HepG2 (cell line): ENCODE results near the gene SRBD1. TPM values are rescaled to one million over a fixed set of nuclear protein-coding genes. Genes with fewer than 3 reads are reported as not detected.

Experiments used
- ATAC-seq: fragments of 200-7000 bp; cut with Tn5 transposase; 3 replicates; pipeline ENCODE4 v1.9.1; 2020; ENCODE audit warnings: mild to moderate bottlenecking, moderate library complexity
- BruUV-seq: library from RNA; stranded (reverse); fragments of 400-500 nt; replicated peaks from 2 replicates; lab custom pipeline; 2021; lab: Mats Ljungman, UMichigan
- CTCF ChIA-PET: fragments of 300-600 bp; formaldehyde crosslinking; extraction: SDS; loops from one replicate; lab custom pipeline; 2021; ENCODE audit warnings: low total read pairs, inconsistent platforms, low intra/inter-chr PET ratio; lab: Yijun Ruan, JAX
- POLR2A ChIA-PET: fragments of 350-600 bp; sonication (Branson Sonifier 250); formaldehyde crosslinking; loops from one replicate; lab custom pipeline; 2020; ENCODE audit warnings: antibody characterized with exemption, inconsistent platforms; lab: Yijun Ruan, JAX
- DNase-seq: peaks from one replicate; pipeline ENCODE4 v3.0.0-alpha.2; 2015; ENCODE audit warnings: low spot score
- FAIRE-seq: peaks from 3 replicates; lab custom pipeline; 2011; peaks lifted over from hg19 to GRCh38; lab: Jason Lieb, UNC
- H2AFZ ChIP-seq: one replicate; pipeline ENCODE4 v1.6.1; 2011; ENCODE audit warnings: low read length, inconsistent platforms
- H3K27ac ChIP-seq: fragments of 300-600 bp; 3 replicates; pipeline ENCODE4 v1.8.0; 2011; ENCODE audit warnings: mixed run types, mild to moderate bottlenecking, mixed read lengths, low read length, inconsistent platforms; ENCODE audit not compliant: insufficient read depth; ENCODE audit errors: extremely low read length
- H3K27me3 ChIP-seq, 2 experiments: fragments of 200-600 bp in 1 of 2; 2 replicates in 1 of 2; 3 replicates in 1 of 2; pipeline versions ENCODE4 v1.6.0 to v1.8.0; 2011; ENCODE audit warnings: low read length in 2 of 2, mild to moderate bottlenecking in 2 of 2, moderate library complexity in 2 of 2, inconsistent platforms in 1 of 2; ENCODE audit not compliant: insufficient read depth in 2 of 2, control insufficient read depth in 1 of 2
- H3K36me3 ChIP-seq, 2 experiments: fragments of 200-600 bp in 1 of 2; replicated peaks in 1 of 2; 2 replicates in 1 of 2; 3 replicates in 1 of 2; pipeline versions ENCODE4 v1.5.1 to v1.8.0; 2011; ENCODE audit warnings: low read length in 2 of 2, inconsistent platforms in 1 of 2; ENCODE audit not compliant: insufficient read depth in 2 of 2, control insufficient read depth in 1 of 2
- H3K4me1 ChIP-seq: 2 replicates; pipeline ENCODE4 v1.5.1; 2012; ENCODE audit warnings: low read length, inconsistent platforms; ENCODE audit not compliant: insufficient read depth
- H3K4me2 ChIP-seq: 2 replicates; pipeline ENCODE4 v1.6.0; 2011; ENCODE audit warnings: low read depth, low read length, inconsistent platforms
- H3K4me3 ChIP-seq, 3 experiments: fragments of 200-600 bp in 1 of 3; sonication (generic), shearing (Covaris generic) in 1 of 3; replicated peaks in 1 of 3; 2 replicates each; pipeline ENCODE4 v1.5.1; 2011 to 2016; ENCODE audit warnings: low read length in 3 of 3, inconsistent platforms in 2 of 3, low read depth in 2 of 3, mild to moderate bottlenecking in 2 of 3, control low read depth in 1 of 3, mixed read lengths in 1 of 3; ENCODE audit not compliant: insufficient read depth in 1 of 3
- H3K79me2 ChIP-seq: one replicate; pipeline ENCODE4 v1.6.1; 2011; ENCODE audit warnings: low read length, inconsistent platforms; ENCODE audit not compliant: insufficient read depth
- H3K9ac ChIP-seq: 2 replicates; pipeline ENCODE4 v1.6.0; 2011; ENCODE audit warnings: mild to moderate bottlenecking, low read depth, low read length, inconsistent platforms; ENCODE audit not compliant: insufficient read depth
- H3K9me3 ChIP-seq: 2 replicates; pipeline ENCODE4 v1.5.1; 2012; ENCODE audit warnings: mild to moderate bottlenecking, low read length
- H4K20me1 ChIP-seq: 2 replicates; pipeline ENCODE4 v1.6.0; 2011; ENCODE audit warnings: inconsistent platforms, mild to moderate bottlenecking, low read length, moderate library complexity; ENCODE audit not compliant: insufficient read depth
- FIP1L1 ChIP-seq: fragments of 200-400 bp; formaldehyde crosslinking; IDR thresholded peaks from 2 replicates; pipeline ENCODE4 v1.6.1; 2018; ENCODE audit warnings: low read depth, mild to moderate bottlenecking, low read length, moderate library complexity, borderline replicate concordance; ENCODE audit not compliant: insufficient read depth
- HOMEZ ChIP-seq: IDR thresholded peaks from 2 replicates; pipeline ENCODE4 v1.6.1; 2016; ENCODE audit warnings: low read depth
- KLF15 ChIP-seq: sonication (generic); formaldehyde crosslinking; IDR thresholded peaks from 2 replicates; pipeline ENCODE4 v1.8.1; 2023; ENCODE audit warnings: borderline replicate concordance, mild to moderate bottlenecking, inconsistent platforms, missing genetic modification reagents, mixed read lengths
- MIER2 ChIP-seq: IDR thresholded peaks from 2 replicates; pipeline ENCODE4 v1.6.1; 2016; ENCODE audit warnings: missing biosample characterization, missing genetic modification reagents
- POLR2AphosphoS2 ChIP-seq: IDR thresholded peaks from 2 replicates; pipeline ENCODE4 v1.6.1; 2011; ENCODE audit warnings: low read depth, low read length, improper control_type of control experiment
- SP1 ChIP-seq, 2 experiments: fragments of 450-650 bp in 1 of 2; sonication (generic) in 1 of 2; formaldehyde crosslinking in 1 of 2; IDR thresholded peaks; 2 replicates each; pipeline versions ENCODE4 v1.4.0 to v1.6.1; 2016 to 2020; ENCODE audit warnings: missing genetic modification reagents in 1 of 2
- STAT6 ChIP-seq: sonication (generic); formaldehyde crosslinking; IDR thresholded peaks from 2 replicates; pipeline ENCODE4 v1.4.0; 2020; ENCODE audit warnings: missing genetic modification reagents, mild to moderate bottlenecking, borderline replicate concordance
- TP53 ChIP-seq: sonication (generic); formaldehyde crosslinking; conservative IDR thresholded peaks from 2 replicates; pipeline ENCODE4 v1.4.0; 2020; ENCODE audit warnings: missing genetic modification reagents
- ZHX1 ChIP-seq: sonication (generic); formaldehyde crosslinking; IDR thresholded peaks from 2 replicates; pipeline ENCODE4 v1.8.1; 2022; ENCODE audit warnings: low read depth, mild to moderate bottlenecking, missing genetic modification reagents
- ZMAT3 ChIP-seq: sonication (generic); formaldehyde crosslinking; conservative IDR thresholded peaks from 2 replicates; pipeline ENCODE4 v1.7.0; 2021; ENCODE audit warnings: missing genetic modification reagents
- ZNF33A ChIP-seq: sonication (generic); formaldehyde crosslinking; IDR thresholded peaks from 2 replicates; pipeline ENCODE4 v1.5.1; 2020; ENCODE audit warnings: missing genetic modification reagents, mild to moderate bottlenecking, moderate library complexity, borderline replicate concordance
- ZNF367 ChIP-seq: sonication (generic); formaldehyde crosslinking; IDR thresholded peaks from 2 replicates; pipeline ENCODE4 v1.4.0; 2020; ENCODE audit warnings: missing genetic modification reagents, borderline replicate concordance
- ZNF446 ChIP-seq: sonication (generic); formaldehyde crosslinking; IDR thresholded peaks from 2 replicates; pipeline ENCODE4 v1.5.0; 2020; ENCODE audit warnings: mild to moderate bottlenecking, missing genetic modification reagents
- ZNF562 ChIP-seq: sonication (generic); formaldehyde crosslinking; IDR thresholded peaks from 2 replicates; pipeline ENCODE4 v1.8.0; 2022; ENCODE audit warnings: missing genetic modification reagents, borderline replicate concordance
- ZNF800 ChIP-seq: sonication (generic); formaldehyde crosslinking; IDR thresholded peaks from 2 replicates; pipeline ENCODE4 v1.4.0; 2020; ENCODE audit warnings: missing genetic modification reagents
- ZNF839 ChIP-seq: sonication (generic); formaldehyde crosslinking; IDR thresholded peaks from 2 replicates; pipeline ENCODE4 v1.4.0; 2020; ENCODE audit warnings: missing genetic modification reagents, mild to moderate bottlenecking, borderline replicate concordance
- WGBS: methylation state at CpG from one replicate; pipeline ENCODE4 v1.1.6; 2017; ENCODE audit warnings: low lambda C conversion rate; 5-methylcytosine and 5-hydroxymethylcytosine counted together
- in situ Hi-C: cut with HindIII; loops from 2 replicates; pipeline ENCODE4 v1.10.0; 2017; ENCODE audit warnings: low pct_unique_long_range_greater_than_20kb; ENCODE audit not compliant: extremely low pct_ligation_motif_present
- intact Hi-C: fragments of 100-400 bp; cut with micrococcal nuclease; formaldehyde crosslinking; loops from one replicate; pipeline ENCODE4 v1.10.0; 2022; ENCODE audit not compliant: unreplicated experiment
- polyA plus RNA-seq, 8 experiments: library from polyadenylated mRNA; depleted of rRNA in 3 of 8; stranded (reverse) in 7 of 8; unstranded in 1 of 8; fragments of >200 nt; fragmentation: Illumina TruSeq in 4 of 8; extraction: Trizol in 4 of 8; gene quantifications; 2 replicates each; pipeline versions ENCODE4 v1.2.1 to v1.2.3, GENCODE V29; 2011 to 2016; ENCODE audit warnings: low read depth in 4 of 8, missing spikeins in 1 of 8, mixed read lengths in 1 of 8; ENCODE audit not compliant: insufficient read depth in 1 of 8
- total RNA-seq, 5 experiments: library from RNA; depleted of rRNA; stranded (reverse); fragments of >200 nt; fragmentation: Illumina TruSeq; extraction: Trizol; gene quantifications; 2 replicates each; pipeline ENCODE4 v1.2.3, GENCODE V29; 2016; ENCODE audit warnings: low read depth in 1 of 5

Gene SRBD1
- total and polyA plus RNA-seq, 2 of the 13 experiments (the other 11 are each of a cell fraction or from before 2014, with no cell fraction given), result 3.2 to 23.9 TPM

GRCh38 chr2:45524016-45524415 lies 87.1 kb downstream of the SRBD1 start:
- no peak for FAIRE-seq
- no peaks in the 10 kb centered on the region for H3K4me1 ChIP-seq
- ChIA-PET CTCF (no interaction called here), POLR2A (no interaction called here)
- no peak overlapping the region for H3K4me2 ChIP-seq
- ATAC-seq, result no peak
- H3K79me2 ChIP-seq, result no peaks in the 10 kb centered on the region
- no peaks in the 10 kb centered on the region for H4K20me1 ChIP-seq
- 98% methylated on average over 1 of the region's 1 CpG for WGBS
- no peak overlapping the region for H2AFZ ChIP-seq
- no peaks in the 10 kb centered on the region for H3K36me3 ChIP-seq
- intact Hi-C loops (no loop called here), in situ Hi-C loops (no loop called here)
- no TSS peak for BruUV-seq
- H3K4me3 ChIP-seq, result no peak overlapping the region
- H3K9me3 ChIP-seq, result no peaks in the 10 kb centered on the region
- DNase-seq, result no peak
- no peak overlapping the region for H3K27ac ChIP-seq
- no peak overlapping the region for H3K9ac ChIP-seq
- no peaks in the 10 kb centered on the region for H3K27me3 ChIP-seq
- TF ChIP-seq TP53 (CRISPR knock-in tag) (no peak), ZNF562 (no peak), KLF15 (no peak), ZNF800 (CRISPR knock-in tag) (no peak), ZNF839 (CRISPR knock-in tag) (no peak), ZNF367 (CRISPR knock-in tag) (no peak), FIP1L1 (no peak), STAT6 (no peak), ZHX1 (CRISPR knock-in tag) (no peak), POLR2AphosphoS2 (no peak), ZMAT3 (CRISPR knock-in tag) (no peak), SP1 (IDR thresholded peaks at IDR 0.05) (no peak), SP1 (CRISPR knock-in tag; IDR thresholded peaks at IDR 0.05) (no peak), HOMEZ (no peak), ZNF33A (CRISPR knock-in tag) (no peak), ZNF446 (no peak), MIER2 (CRISPR knock-in tag) (no peak)
